LNCaP clone FGC (cell line): ENCODE results near the gene TC2N.

Experiments used
- DNase-seq: peaks from one replicate; pipeline ENCODE4 v3.0.0-alpha.2; 2011; ENCODE audit warnings: low read depth
- H3K4me3 ChIP-seq: 2 replicates; pipeline ENCODE4 v1.5.1; 2011; ENCODE audit warnings: mild to moderate bottlenecking, low read depth, low read length, control low read depth
- TF ChIP-seq, protein P1 (sequence below): IDR thresholded peaks from 2 replicates; pipeline ENCODE4 v1.5.1; 2012; ENCODE audit warnings: mild to moderate bottlenecking; ENCODE audit not compliant: control insufficient read depth, insufficient read depth; ENCODE audit errors: extremely low read depth

Gene TC2N

DNA sequence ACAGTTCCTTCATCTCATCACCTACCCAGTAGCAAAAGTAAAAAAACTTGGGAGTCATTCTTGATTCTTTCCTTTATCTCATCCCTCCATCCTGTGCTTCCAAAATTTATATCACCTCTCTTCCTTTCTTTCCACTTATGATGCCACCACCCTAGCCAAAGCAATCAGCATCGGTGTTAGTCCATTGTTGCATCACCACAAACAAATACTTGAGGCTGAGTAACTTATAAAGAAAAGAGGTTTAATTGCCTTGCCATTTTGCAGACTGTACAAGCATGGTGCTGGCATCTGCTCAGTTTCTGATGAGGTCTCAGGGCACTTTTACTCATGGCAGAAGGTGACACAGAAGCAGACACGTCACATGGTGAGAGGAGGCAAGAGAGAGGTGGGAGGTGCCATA lies 115.6 kb downstream of the TC2N start:
- H3K4me3 ChIP-seq, result no peak overlapping the region
- no peak for DNase-seq
- TF ChIP-seq, protein P1, sequence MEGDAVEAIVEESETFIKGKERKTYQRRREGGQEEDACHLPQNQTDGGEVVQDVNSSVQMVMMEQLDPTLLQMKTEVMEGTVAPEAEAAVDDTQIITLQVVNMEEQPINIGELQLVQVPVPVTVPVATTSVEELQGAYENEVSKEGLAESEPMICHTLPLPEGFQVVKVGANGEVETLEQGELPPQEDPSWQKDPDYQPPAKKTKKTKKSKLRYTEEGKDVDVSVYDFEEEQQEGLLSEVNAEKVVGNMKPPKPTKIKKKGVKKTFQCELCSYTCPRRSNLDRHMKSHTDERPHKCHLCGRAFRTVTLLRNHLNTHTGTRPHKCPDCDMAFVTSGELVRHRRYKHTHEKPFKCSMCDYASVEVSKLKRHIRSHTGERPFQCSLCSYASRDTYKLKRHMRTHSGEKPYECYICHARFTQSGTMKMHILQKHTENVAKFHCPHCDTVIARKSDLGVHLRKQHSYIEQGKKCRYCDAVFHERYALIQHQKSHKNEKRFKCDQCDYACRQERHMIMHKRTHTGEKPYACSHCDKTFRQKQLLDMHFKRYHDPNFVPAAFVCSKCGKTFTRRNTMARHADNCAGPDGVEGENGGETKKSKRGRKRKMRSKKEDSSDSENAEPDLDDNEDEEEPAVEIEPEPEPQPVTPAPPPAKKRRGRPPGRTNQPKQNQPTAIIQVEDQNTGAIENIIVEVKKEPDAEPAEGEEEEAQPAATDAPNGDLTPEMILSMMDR, result no peak

DNA sequence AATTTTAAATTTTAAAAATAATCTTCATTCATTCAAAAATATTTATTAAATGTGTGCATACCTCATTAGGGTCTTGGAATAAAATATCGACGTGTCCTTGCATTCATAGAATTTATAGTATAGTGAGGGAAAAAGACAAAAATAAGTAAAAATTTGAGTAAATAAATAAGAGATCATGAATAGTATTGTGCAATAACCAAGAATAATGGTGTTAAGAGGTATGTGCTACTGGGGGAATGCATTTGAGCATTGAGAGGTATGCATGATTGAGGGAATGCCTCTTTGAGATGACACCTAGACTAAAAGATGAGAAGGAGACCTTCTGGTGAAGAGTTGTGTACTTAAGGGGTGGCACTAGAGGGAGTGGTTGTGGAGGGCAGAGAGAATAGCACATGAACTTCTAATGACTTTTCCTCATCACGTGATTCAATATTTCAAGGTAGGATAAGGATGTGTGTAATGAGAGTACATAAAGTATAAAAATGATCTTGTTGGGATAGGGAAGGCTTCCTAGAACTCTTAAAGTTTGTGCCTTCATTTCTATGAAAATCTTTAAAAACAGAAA lies 116.6 kb downstream of the TC2N start:
- no peak overlapping the region for H3K4me3 ChIP-seq
- DNase-seq, result no peak
- TF ChIP-seq, protein P1, result no peak

DNA sequence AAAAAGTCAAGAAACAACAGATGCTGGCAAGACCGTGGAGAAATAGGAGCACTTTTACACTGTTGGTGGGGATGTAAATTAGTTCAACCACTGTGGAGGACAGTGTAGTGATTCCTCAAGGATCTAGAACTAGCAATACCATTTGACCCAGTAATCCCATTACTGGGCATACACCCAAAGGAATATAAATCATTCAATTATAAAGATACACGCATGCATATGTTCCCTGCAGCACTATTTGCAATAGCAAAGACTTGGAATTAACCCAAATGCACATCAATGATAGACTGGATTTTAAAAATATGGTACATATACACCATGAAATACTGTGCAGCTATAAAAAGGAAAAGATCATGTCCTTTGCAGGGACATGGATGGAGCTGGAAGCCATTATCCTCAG lies 117.5 kb downstream of the TC2N start:
- TF ChIP-seq, protein P1, result no peak
- H3K4me3 ChIP-seq, result no peak overlapping the region
- no peak for DNase-seq

DNA sequence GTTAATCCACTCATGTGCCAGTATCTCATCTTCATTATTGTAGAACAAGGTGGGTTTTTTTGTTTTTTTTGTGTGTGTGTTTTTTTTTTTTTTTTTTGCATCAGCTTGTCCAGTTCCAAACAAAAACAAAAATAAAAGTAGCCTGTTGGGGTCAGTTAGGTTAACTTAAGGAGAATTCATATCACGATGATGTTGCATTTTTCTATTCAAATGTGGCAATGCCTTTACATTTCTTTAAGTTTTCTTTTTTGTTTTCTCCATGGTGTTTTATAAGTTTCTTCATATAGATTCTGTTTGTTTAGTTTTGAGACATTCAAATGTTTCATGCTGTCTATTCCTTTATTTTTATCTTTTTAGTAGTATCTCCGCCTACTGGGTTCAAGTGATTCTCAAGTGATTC lies 119.3 kb downstream of the TC2N start:
- no peak overlapping the region for H3K4me3 ChIP-seq
- TF ChIP-seq, protein P1, result no peak

DNA sequence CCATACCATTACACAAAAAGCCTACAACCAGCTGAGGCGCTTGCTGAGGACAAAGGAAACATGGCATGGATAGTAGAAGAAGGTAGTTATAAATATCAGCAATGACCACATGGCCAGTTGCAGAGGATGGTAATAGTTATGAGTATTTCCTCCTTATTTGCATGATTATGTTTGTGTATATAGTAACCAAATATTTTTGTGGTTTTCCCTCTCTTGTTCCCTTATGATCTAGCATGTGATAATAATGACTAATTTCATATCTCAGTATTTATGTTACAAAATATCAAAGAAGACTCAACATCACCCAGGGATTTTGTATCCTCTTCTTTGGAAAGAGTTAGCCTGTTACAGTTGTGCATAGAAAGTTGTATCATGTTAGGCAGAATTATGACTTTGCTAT lies 122.0 kb downstream of the TC2N start:
- H3K4me3 ChIP-seq, result no peak overlapping the region
- TF ChIP-seq, protein P1, result no peak
- DNase-seq, result no peak

More for the DNA sequence above, 119.3 kb downstream of the TC2N start:
- no peak for DNase-seq

DNA sequence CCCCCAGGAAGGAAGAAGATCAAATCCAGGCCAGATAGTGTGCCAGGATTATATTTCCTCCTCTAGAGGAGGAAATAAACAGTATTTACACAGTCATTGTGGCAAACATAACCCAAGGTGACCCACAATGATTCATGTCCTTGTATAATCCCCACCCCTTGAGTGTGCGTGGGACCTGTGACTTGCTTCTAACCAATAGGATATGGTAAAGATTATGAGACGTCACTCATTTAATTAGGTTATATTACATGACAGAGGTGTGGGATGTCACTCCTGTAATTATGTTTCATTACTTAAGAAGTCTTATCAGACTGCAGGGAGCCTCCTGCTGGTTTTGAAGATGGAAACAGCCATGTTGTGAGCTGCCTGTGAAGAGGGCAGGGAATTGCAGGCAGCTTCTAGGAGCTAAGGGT lies 123.3 kb downstream of the TC2N start:
- TF ChIP-seq, protein P1, result 0 out of 2 replicates have a peak, but pooled peaks have one; percentile 4
- H3K4me3 ChIP-seq, result no peak overlapping the region
- DNase-seq, result peak; percentile 83

DNA sequence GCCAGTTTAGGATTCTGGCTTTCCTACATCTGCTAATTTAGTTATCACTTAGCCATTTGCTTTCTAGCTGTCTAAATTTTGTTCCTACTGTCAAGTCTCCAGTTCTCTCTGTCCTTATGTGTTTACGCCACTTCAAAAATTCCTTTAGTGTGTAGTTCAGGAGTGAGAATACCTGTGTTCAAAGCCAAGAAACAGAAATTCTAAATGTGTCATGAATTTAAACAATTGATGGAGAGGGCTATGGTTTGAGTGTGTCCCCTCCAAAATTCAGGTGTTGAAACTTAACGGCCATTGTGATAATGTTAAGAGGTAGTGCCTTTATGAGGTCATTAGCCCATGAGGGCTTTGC lies 124.1 kb downstream of the TC2N start:
- TF ChIP-seq, protein P1, result no peak
- DNase-seq, result no peak
- no peak overlapping the region for H3K4me3 ChIP-seq
